GM12878 (cell line): ENCODE results near the gene NOL8. TPM values are rescaled to one million over a fixed set of nuclear protein-coding genes. Genes with fewer than 3 reads are reported as not detected.

Experiments
- ATAC-seq: fragments of 200-7000 bp; cut with Tn5 transposase; 3 replicates; pipeline ENCODE4 v1.9.1; 2020; ENCODE audit warnings: mild to moderate bottlenecking, moderate library complexity
- BruUV-seq: library from RNA; stranded (reverse); fragments of 400-500 nt; replicated peaks from 2 replicates; lab custom pipeline; 2021; lab: Mats Ljungman, UMichigan
- CTCF ChIA-PET: fragments of 300-600 bp; sonication (Branson Sonifier 250); formaldehyde crosslinking; extraction: SDS; loops from one replicate; lab custom pipeline; 2021; ENCODE audit warnings: inconsistent platforms; lab: Yijun Ruan, JAX
- POLR2A ChIA-PET: fragments of 350-600 bp; formaldehyde crosslinking; extraction: SDS; loops from one replicate; lab custom pipeline; 2021; ENCODE audit warnings: inconsistent platforms; lab: Charles Lee
- RAD21 ChIA-PET: fragments of 300-600 bp; sonication (Branson Sonifier 250); formaldehyde crosslinking; loops from one replicate; lab custom pipeline; 2023; ENCODE audit warnings: antibody characterized with exemption; ENCODE audit not compliant: unreplicated experiment; lab: Charles Lee
- SMC1A ChIA-PET: fragments of 300-600 bp; sonication (Branson Sonifier 250); formaldehyde crosslinking; loops from one replicate; lab custom pipeline; 2023; ENCODE audit not compliant: unreplicated experiment, uncharacterized antibody; lab: Charles Lee
- DNase-seq: peaks from one replicate; pipeline ENCODE4 v3.0.0-alpha.2; 2011; ENCODE audit warnings: low read depth, low spot score
- FAIRE-seq: peaks from 3 replicates; lab custom pipeline; 2011; peaks lifted over from hg19 to GRCh38; lab: Jason Lieb, UNC
- H2AFZ ChIP-seq: 2 replicates; pipeline ENCODE4 v1.6.0; 2011; ENCODE audit warnings: low read depth, low read length, control low read depth; ENCODE audit not compliant: control insufficient read depth
- H3K27ac ChIP-seq: 2 replicates; pipeline ENCODE4 v1.5.1; 2011; ENCODE audit warnings: control low read depth; ENCODE audit not compliant: control insufficient read depth, insufficient read depth
- H3K27me3 ChIP-seq, 2 experiments: replicated peaks in 1 of 2; 2 replicates each; pipeline versions ENCODE4 v1.6.0 to v1.6.1; 2011; ENCODE audit warnings: low read length in 1 of 2; ENCODE audit not compliant: control insufficient read depth in 2 of 2, insufficient read depth in 2 of 2
- H3K36me3 ChIP-seq, 2 experiments: 2 replicates each; pipeline ENCODE4 v1.5.1; 2011; ENCODE audit warnings: low read length in 1 of 2; ENCODE audit not compliant: control insufficient read depth in 2 of 2, insufficient read depth in 2 of 2
- H3K4me1 ChIP-seq: 2 replicates; pipeline ENCODE4 v1.6.1; 2011; ENCODE audit warnings: mild to moderate bottlenecking, low read length, moderate library complexity, mixed read lengths; ENCODE audit not compliant: control insufficient read depth, insufficient read depth
- H3K4me2 ChIP-seq: 2 replicates; pipeline ENCODE4 v1.6.0; 2011; ENCODE audit warnings: control low read depth; ENCODE audit not compliant: control insufficient read depth, insufficient read depth
- H3K4me3 ChIP-seq: fragments of 200-600 bp; sonication (generic); 2 replicates; pipeline ENCODE4 v1.5.1; 2016
- H3K79me2 ChIP-seq: 2 replicates; pipeline ENCODE4 v1.6.0; 2011; ENCODE audit warnings: low read length; ENCODE audit not compliant: control insufficient read depth, insufficient read depth
- H3K9ac ChIP-seq: 2 replicates; pipeline ENCODE4 v1.8.0; 2011; ENCODE audit warnings: low read length, control low read depth, mixed read lengths; ENCODE audit not compliant: control insufficient read depth, insufficient read depth
- H3K9me3 ChIP-seq: replicated peaks from 3 replicates; pipeline ENCODE4 v1.5.1; 2011; ENCODE audit warnings: mild to moderate bottlenecking, low read length; ENCODE audit not compliant: control insufficient read depth, insufficient read depth
- H4K20me1 ChIP-seq: 2 replicates; pipeline ENCODE4 v1.6.0; 2011; ENCODE audit not compliant: control insufficient read depth, insufficient read depth
- DPF2 ChIP-seq: fragments of 450-650 bp; IDR thresholded peaks from 2 replicates; pipeline ENCODE4 v1.6.1; 2017; ENCODE audit warnings: mild to moderate bottlenecking
- E4F1 ChIP-seq: fragments of 450-650 bp; IDR thresholded peaks from 2 replicates; pipeline ENCODE4 v1.6.1; 2018; ENCODE audit warnings: borderline replicate concordance, mild to moderate bottlenecking; ENCODE audit not compliant: partially characterized antibody
- EED ChIP-seq: sonication (generic); IDR thresholded peaks from 2 replicates; pipeline ENCODE4 v1.6.1; 2016; ENCODE audit warnings: antibody characterized with exemption, low read depth
- FOXK2 ChIP-seq: fragments of 450-650 bp; IDR thresholded peaks from 2 replicates; pipeline ENCODE4 v1.6.1; 2017; ENCODE audit warnings: mild to moderate bottlenecking, moderate library complexity
- HDGF ChIP-seq: fragments of 450-650 bp; IDR thresholded peaks from 2 replicates; pipeline ENCODE4 v1.6.1; 2016; ENCODE audit warnings: antibody characterized with exemption
- IKZF2 ChIP-seq, 2 experiments: fragments of 450-650 bp; IDR thresholded peaks; 2 replicates each; pipeline ENCODE4 v1.6.1; 2017; ENCODE audit warnings: mild to moderate bottlenecking in 2 of 2, moderate library complexity in 2 of 2
- MYB ChIP-seq: fragments of 150-350 bp; IDR thresholded peaks from 2 replicates; pipeline ENCODE4 v1.6.1; 2014; ENCODE audit warnings: mild to moderate bottlenecking, low read depth, low read length, borderline replicate concordance
- NR2C1 ChIP-seq: fragments of 450-650 bp; IDR thresholded peaks from 2 replicates; pipeline ENCODE4 v1.6.1; 2017; ENCODE audit warnings: antibody characterized with exemption, mild to moderate bottlenecking, moderate library complexity
- PKNOX1 ChIP-seq: fragments of 450-650 bp; IDR thresholded peaks from 2 replicates; pipeline ENCODE4 v1.6.1; 2016; ENCODE audit warnings: mild to moderate bottlenecking
- PML ChIP-seq: IDR thresholded peaks from 2 replicates; pipeline ENCODE4 v1.6.1; 2012; ENCODE audit warnings: low read length, inconsistent platforms
- POLR2A ChIP-seq: IDR thresholded peaks from 2 replicates; pipeline ENCODE4 v1.6.1; 2011; ENCODE audit warnings: low read depth, mild to moderate bottlenecking, low read length
- SMAD1 ChIP-seq: fragments of 450-650 bp; IDR thresholded peaks from 2 replicates; pipeline ENCODE4 v1.6.1; 2018; ENCODE audit warnings: mild to moderate bottlenecking, low read depth; ENCODE audit not compliant: partially characterized antibody
- ZSCAN29 ChIP-seq: fragments of 450-650 bp; IDR thresholded peaks from 2 replicates; pipeline ENCODE4 v1.6.1; 2017; ENCODE audit warnings: mild to moderate bottlenecking, moderate library complexity
- WGBS: methylation state at CpG from one replicate; pipeline ENCODE4 v1.1.6; 2016; ENCODE audit warnings: low lambda C conversion rate; ENCODE audit not compliant: insufficient replicate concordance, insufficient coverage; ENCODE audit errors: missing lambda C conversion rate; 5-methylcytosine and 5-hydroxymethylcytosine counted together
- in situ Hi-C: fragments of 300-500 bp; cut with MboI; formaldehyde crosslinking; loops from 9 replicates; pipeline ENCODE4 v1.14.3; 2018; ENCODE audit warnings: mixed read lengths
- intact Hi-C: fragments of 100-400 bp; cut with micrococcal nuclease; formaldehyde crosslinking; loops from one replicate; pipeline ENCODE4 v1.14.2; 2022; ENCODE audit not compliant: unreplicated experiment
- polyA plus RNA-seq, 11 experiments: library from polyadenylated mRNA; depleted of rRNA in 4 of 11; unstranded in 6 of 11; stranded (reverse) in 5 of 11; fragments of >200 nt; fragmentation: Nextera tagmentation in 4 of 11; fragmentation: Illumina TruSeq in 1 of 11; extraction: Ambion mirVana in 4 of 11; extraction: Trizol in 1 of 11; gene quantifications; 1 replicate in 1 of 11; 2 replicates in 10 of 11; pipeline versions ENCODE4 v1.2.1 to v1.2.3, GENCODE V29; 2011 to 2016; ENCODE audit warnings: inconsistent platforms in 2 of 11, missing spikeins in 2 of 11, low read depth in 1 of 11
- total RNA-seq, 4 experiments: library from RNA; depleted of rRNA in 3 of 4; stranded (reverse); fragments of >200 nt in 3 of 4; fragmentation: Illumina TruSeq in 1 of 4; extraction: Trizol in 1 of 4; gene quantifications; 2 replicates each; pipeline versions ENCODE4 v1.2.1 to v1.2.3, GENCODE V29; 2013 to 2021
- TF ChIP-seq, protein P1 (sequence below): IDR thresholded peaks from 2 replicates; pipeline ENCODE4 v1.6.1; 2012; ENCODE audit warnings: low read depth, low read length, improper control_type of control experiment

Gene NOL8
- total and polyA plus RNA-seq, 10 of the 15 experiments (the other 5 are each of a cell fraction or from before 2014, with no cell fraction given) = 33.6 to 58.6 (median 49.2) TPM

GRCh38 chr9:92353051-92353450 lies 27.9 kb upstream of the NOL8 start:
- in situ Hi-C loops = no loop called here
- POLR2A ChIA-PET = no interaction called here

DNA sequence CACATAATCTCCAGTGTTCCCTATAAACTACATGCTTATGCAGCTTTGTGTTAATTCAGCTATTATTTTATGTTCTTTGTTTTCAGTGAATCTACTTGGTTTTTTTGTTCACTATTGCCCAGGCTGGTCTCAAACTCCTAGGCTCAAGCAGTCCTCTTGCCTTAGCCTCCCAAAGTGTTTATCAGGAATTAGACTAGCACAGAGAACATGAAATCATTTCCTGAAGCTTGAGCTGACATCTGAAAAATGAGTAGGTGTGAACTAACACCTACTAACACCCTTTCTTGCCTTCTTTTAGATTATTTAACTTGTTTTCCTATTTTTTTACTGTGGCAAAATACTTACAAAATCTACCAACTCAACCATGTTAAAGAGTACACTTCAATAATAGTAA lies 25.6 kb upstream of the NOL8 start:
- in situ Hi-C loops (no loop called here), intact Hi-C loops (no loop called here)
- ATAC-seq = no peak
- no peak overlapping the region for H3K27ac ChIP-seq
- POLR2A ChIA-PET = no interaction called here
- H4K20me1 ChIP-seq = no peaks in the 10 kb centered on the region
- H3K4me2 ChIP-seq = no peak overlapping the region
- H3K9me3 ChIP-seq = no peaks in the 10 kb centered on the region; the same call in 2 of the 3 replicates
- no peak for DNase-seq
- RAD21 ChIA-PET = no interaction called here
- H3K9ac ChIP-seq = no peak overlapping the region
- CTCF ChIA-PET = interaction anchor here (1.8 kb wide), 1 partner anchor 88 kb away, joined by 4 read pairs; no protein-coding TSS in a partner anchor
- H3K4me3 ChIP-seq = no peak overlapping the region
- BruUV-seq = no TSS peak
- H3K36me3 ChIP-seq = peaks cover 0 to 2% of the 10 kb centered on the region in 2 experiments; a peak in 1 of 4 replicates
- H3K4me1 ChIP-seq = no peaks in the 10 kb centered on the region
- H3K79me2 ChIP-seq = no peaks in the 10 kb centered on the region
- no peak overlapping the region for H2AFZ ChIP-seq
- SMC1A ChIA-PET = interaction anchor here (0.5 to 1.0 kb wide), 3 partner anchors 23 to 943 kb away, joined by 3 to 4 read pairs (median 3); no protein-coding TSS in a partner anchor
- no peak for FAIRE-seq
- H3K27me3 ChIP-seq = no peaks in the 10 kb centered on the region
- no peak for TF ChIP-seq FOXK2
- no peak for TF ChIP-seq POLR2A
- no peak for TF ChIP-seq ZSCAN29
- no peak for TF ChIP-seq IKZF2 (IDR thresholded peaks at IDR 0.05)
- TF ChIP-seq, protein P1, sequence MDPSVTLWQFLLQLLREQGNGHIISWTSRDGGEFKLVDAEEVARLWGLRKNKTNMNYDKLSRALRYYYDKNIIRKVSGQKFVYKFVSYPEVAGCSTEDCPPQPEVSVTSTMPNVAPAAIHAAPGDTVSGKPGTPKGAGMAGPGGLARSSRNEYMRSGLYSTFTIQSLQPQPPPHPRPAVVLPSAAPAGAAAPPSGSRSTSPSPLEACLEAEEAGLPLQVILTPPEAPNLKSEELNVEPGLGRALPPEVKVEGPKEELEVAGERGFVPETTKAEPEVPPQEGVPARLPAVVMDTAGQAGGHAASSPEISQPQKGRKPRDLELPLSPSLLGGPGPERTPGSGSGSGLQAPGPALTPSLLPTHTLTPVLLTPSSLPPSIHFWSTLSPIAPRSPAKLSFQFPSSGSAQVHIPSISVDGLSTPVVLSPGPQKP = no peak
- no peak for TF ChIP-seq DPF2
- TF ChIP-seq PKNOX1 = no peak
- no peak for TF ChIP-seq MYB
- no peak for TF ChIP-seq SMAD1
- TF ChIP-seq EED = no peak
- TF ChIP-seq E4F1 = no peak
- no peak for TF ChIP-seq PML
- no peak for TF ChIP-seq HDGF

More at GRCh38 chr9:92353051-92353450, 27.9 kb upstream of the NOL8 start:
- H2AFZ ChIP-seq = no peak overlapping the region
- no peak overlapping the region for H3K27ac ChIP-seq
- DNase-seq (no peak), ATAC-seq (no peak), FAIRE-seq (no peak)
- H3K4me2 ChIP-seq = no peak overlapping the region
- intact Hi-C loops = no loop called here
- WGBS = 68% methylated on average over 6 of the region's 6 CpGs
- H4K20me1 ChIP-seq = no peaks in the 10 kb centered on the region
- no peak overlapping the region for H3K9ac ChIP-seq
- no peaks in the 10 kb centered on the region for H3K27me3 ChIP-seq
- no peaks in the 10 kb centered on the region for H3K79me2 ChIP-seq
- ChIA-PET RAD21 (no interaction called here), SMC1A (no interaction called here), CTCF (no interaction called here)
- no peaks in the 10 kb centered on the region; a peak in 1 of 4 replicates for H3K36me3 ChIP-seq
- no peaks in the 10 kb centered on the region for H3K4me1 ChIP-seq
- TF ChIP-seq NR2C1 (no peak), PML (no peak)
- H3K9me3 ChIP-seq = no peaks in the 10 kb centered on the region; the same call in 1 of the 3 replicates
- no TSS peak for BruUV-seq
- no peak overlapping the region for H3K4me3 ChIP-seq
